Cerebellar nuclear complex (tissue), 1 donor: ENCODE measurements around the gene ABHD16B.
"Not testable (repeated sequence)": the region's sequence is repeated elsewhere in the genome, so short reads cannot be mapped to it uniquely, and the experiment has no call there.

ENCODE experiments used
- DNase-seq, 2 experiments: peaks; one replicate each; lab custom pipeline; 2025; lab: John Stamatoyannopoulos, UW

The ABHD16B gene

DNA sequence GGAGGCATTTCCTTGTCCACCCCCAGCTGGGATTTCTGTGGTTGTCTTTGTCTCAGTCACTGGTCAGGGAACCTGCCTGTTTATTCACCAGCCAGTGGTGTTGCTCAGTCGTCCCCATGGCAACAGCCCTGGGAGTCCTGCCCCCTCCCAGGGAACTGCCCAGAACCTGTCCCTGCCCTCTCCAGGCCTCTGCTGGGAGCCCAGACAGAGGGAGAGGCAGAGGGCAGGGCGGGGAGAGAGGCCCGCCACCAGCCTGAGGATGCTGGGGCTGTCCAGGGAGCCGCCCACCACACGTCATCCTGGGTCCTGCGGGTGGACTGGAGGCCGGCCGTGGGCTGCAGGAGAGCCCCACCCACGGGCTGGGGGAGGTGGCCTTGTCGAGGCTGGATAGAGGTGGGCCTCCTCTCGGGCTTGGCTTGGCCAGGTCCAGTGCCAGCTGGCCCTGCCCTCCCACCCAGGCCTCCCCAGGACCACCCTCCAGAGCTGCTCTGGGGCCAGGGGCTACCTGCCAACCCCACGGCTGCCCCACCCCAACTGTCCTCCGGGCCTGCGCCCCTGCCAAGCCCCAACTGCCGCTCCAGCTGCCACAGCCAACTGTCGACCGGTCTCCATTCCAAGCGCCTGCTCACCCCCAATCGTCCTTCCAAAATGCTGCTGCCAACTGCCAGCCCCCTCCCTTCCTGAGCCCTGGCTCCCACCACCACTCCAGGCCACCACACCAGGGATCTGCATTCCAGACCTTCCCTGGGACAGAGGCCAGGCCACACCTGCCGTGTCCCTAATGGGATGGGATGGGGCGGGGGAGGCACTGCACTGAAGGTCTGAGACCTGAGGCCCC is 26.1 kb upstream of the ABHD16B start:
- DNase-seq: peak; percentile 99

DNA sequence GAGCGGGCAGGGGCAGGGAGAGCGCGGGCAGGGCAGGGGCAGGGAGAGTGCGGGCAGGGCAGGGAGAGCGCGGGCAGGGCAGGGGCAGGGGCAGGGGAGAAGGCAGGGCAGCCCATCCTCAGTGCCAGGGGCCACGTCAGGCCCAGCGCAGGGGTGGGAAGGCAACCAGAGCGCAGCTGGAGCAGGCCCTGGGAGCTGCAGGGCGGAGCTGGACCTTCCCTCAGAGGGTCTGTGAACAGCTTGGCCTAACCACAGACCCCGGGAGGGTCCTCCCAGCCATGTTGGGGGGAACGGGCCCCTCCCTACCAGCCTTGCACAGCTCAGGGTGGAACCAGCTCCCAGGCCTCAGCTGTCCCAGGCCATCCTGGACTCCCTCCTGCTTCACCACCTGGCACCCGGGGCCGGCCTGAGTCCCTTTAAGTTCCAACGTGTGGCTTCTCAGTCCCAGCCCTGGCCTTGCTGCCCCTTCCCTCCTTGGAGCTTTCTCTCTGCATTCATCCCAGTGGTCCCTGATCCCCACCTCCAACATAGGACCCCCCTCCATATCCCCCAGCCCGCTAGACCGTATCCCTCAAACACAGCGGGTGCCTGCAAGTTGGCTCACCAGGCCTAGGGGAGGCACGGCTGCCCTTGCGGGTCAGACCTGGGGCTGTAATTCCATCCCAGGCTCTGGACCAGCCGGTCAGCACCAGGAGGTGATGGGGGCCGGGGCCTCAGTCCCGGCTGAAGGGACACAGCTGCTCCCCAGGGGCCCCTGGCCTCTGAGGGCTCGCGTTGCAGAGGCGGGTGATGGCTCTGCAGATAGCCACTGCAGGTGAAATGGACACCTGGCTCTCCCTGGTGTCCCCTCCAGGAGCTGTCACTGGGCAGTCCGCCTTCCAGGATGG is 24.6 kb upstream of the ABHD16B start:
- DNase-seq: no peak

DNA sequence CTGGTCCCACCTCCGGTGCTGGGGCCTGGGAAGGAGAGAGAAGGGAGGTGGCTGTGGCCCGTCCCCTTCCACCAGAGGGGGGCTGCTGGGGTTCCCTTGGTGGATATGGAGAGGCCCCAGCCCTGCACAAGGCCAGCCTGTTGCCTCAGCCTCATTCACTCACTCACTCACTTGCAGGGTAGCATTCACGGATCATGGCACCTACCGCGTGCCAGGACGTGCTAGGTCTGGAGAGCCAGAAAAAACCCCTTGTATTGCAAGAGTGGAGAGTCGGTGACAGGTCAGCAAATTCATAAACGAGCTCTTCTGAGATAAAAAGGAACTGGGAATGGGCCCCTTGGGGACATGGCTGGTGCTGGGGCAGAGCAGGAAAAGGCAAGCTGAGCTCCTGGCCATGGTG is 23.8 kb upstream of the ABHD16B start:
- no peak for DNase-seq

DNA sequence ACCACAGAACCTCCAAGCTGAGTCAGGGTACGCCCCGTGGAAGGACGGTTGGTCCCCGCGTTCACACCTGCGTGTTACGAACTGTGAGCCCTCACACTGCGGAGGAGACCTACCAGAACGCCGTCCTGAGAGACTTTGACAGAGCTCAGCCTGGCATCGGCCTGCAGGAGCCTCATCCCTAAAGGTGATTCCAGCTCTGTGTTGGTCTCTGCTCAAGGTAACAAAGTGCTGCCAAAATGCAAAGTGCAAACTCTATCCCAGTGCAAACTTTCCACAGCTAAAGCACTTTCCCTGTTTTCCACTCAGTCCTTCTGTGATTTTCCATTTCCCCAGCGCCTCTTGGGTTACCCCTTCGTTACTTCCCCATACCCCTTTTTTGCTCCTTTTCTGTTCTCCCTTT is 21.7 kb upstream of the ABHD16B start:
- DNase-seq: no peak

DNA sequence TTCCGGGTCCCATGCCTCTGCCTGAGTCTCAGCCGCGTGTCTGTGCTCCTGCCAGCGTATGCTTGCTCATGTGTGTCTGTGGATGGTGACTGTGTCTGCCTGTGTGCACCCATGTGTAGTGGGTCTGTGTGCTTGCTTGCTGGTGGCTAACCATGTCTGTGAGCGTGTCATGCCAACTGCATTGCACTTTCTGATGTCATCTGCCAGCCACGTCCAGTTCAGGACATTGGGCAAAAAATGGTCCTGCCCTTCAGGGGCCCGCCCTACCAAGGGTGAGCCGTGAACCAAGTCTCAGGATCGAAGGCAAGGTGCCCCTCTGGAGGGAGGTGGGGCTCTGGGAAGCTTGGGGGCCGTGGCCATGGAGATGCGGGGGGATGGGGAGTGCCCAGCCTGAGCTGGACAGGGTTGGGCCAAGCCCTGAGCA is 20.9 kb upstream of the ABHD16B start:
- DNase-seq: no peak

DNA sequence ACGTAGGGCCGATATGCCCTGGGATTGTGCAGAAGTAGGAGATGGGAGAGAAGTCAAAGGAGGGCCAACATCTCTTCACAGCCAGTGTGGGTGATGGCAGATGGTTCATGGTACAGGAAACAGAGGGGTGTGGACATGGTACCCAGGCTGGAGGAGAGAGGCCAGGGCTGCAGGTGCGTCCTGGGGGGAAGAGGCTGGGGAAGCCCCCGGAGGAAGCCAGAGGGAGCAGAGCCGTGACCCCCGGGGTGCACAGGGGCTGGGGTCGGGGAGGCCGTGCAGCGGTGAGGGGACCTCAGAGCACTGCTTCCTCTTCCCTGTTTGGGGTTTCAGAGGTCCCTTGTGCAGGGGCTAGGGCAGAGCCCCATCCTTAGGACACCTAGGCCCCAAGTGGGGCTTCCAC is 19.0 kb upstream of the ABHD16B start:
- no peak for DNase-seq

DNA sequence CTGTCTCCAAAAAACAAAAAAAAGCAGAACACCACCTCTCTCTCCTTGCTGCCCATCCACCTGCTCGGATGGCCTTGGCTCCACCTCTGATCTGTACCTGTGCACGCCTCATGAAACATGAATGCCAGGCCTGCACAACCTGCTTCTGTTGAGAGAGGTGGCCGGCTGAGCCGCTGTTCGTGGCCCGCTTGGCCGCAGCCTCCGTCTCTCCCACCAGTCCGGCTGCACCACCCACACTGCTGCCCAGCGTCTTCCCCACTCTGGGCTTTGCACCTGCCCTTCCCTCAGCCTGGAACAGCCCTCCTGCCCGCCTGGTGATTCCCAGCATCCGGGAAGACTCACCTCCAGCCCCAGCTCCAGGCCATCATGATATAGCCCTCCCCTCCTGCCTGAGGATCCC is 18.1 kb upstream of the ABHD16B start:
- no peak for DNase-seq

DNA sequence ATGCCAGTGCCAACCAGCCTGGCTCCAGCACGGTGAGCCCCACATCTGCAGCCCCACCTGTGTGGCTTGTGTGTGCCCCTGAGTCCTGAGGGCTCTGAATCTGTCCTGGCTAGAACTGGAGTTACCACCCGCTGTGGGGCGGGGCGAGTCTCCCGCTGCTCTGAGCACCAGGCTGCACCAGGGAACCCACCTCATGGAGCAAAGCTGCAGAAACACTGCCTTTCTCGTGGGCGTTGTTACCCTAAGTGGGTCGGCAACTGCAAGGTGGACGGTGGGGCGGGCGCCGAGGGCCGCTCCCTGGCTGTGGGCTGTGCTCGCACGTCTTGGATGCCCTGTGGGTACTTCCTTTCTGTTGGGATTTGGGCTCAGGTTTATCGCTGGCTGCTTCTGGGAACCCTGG is 17.5 kb upstream of the ABHD16B start:
- no peak for DNase-seq

DNA sequence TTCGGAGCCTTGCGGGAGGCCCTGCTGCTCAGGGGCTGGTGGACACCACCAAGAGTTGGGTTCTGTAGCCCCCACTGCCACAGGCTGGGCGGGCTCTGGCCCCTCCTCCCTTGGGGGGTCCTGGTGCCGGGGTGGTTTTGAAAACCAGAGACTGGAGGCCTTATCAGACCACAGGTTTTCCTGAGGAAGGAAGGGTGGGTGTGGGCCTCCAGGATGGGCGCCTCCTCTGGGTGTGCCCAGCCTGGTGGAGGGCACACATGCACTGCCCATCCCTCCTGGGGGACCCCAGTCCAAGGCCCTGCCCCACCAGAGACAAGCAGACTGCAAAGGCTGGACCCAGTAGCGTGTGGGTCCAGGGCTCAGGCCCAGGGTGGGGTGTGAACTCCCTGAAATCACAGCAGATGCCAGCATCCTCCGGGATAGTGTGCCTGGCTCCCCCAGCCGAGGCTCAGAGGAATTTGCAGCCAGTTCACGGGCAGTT is 16.7 kb upstream of the ABHD16B start:
- no peak for DNase-seq

DNA sequence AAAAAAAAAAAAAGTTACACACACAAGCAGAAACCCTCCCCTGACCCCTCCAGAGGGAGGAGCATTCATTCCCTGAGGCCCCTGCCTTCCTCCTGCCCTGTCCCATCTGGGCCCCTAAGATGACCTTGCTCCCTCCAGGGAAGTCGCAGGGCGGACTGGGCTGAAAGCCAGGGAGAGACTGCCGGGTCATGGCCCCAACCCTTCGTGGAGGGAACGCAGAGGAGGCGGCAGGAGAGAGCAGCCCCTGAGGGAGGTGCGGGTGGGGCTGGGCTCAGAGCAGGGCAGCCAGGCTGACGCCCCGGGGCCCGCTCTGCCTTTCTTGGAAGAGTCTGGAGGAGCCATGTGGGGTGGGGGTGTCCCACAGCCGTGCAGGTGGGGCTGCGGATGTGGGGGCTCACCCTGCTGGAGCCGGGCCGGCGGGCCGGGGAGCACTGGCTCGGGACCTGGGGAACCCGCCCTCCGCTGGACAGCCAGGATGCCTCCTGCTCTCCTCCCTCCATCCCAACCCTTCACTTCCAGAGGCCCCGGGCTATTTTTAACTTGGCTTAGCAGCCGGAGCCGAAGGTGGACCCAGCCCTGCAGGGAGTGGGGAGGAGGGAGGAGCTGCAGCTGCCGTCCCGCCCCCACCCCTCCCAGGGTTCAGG is 15.0 kb upstream of the ABHD16B start:
- peak in 1 of 2 experiments; percentile 51 for DNase-seq

DNA sequence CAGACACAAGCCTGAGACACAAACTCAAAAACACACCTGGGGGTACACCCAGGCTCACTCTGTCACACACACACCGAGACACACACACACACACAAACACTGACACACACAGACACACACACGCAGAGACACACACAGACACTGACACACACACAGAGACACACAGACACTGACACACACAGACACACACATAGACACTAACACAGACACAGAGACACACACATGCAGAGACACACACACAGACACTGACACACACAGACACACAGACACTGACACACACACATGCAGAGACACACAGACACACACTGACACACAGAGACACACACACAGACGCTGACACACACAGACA is 14.4 kb upstream of the ABHD16B start:
- DNase-seq: no peak

DNA sequence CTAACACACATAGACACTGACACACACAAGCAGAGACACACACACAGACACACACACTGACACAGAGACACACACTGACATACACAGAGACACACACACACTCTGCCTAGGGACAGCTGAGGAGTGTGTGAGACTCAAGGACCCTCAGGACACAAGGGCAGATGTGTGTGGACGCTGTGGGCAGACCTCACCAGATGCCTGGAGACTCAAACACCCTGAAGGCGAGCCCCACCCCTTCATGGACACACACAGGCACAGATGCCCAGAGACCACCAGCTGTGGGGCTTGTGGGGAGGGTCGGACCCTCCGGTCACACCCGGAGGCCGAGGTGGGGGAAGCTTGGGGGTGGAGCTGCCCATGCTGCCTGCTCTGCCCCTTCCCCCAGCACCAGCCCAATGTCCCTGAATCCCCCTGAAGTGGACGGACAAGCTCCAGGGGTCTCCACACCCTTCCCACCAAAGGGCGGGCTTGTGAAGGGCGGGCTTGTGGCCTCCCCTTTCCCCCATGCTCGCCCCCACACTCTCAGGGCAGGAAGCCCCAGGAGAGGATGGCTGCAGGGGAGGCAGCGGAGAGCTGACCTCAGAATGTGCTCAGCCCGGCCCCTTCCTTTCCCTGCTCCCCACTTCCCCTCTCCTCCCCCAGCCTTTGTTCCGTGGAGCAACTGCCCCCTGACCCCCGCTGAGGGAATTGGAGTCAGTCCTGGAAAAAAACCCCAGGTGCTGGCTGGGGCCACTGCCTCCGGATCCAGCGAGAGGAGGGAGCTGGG is 13.9 kb upstream of the ABHD16B start:
- no peak for DNase-seq

DNA sequence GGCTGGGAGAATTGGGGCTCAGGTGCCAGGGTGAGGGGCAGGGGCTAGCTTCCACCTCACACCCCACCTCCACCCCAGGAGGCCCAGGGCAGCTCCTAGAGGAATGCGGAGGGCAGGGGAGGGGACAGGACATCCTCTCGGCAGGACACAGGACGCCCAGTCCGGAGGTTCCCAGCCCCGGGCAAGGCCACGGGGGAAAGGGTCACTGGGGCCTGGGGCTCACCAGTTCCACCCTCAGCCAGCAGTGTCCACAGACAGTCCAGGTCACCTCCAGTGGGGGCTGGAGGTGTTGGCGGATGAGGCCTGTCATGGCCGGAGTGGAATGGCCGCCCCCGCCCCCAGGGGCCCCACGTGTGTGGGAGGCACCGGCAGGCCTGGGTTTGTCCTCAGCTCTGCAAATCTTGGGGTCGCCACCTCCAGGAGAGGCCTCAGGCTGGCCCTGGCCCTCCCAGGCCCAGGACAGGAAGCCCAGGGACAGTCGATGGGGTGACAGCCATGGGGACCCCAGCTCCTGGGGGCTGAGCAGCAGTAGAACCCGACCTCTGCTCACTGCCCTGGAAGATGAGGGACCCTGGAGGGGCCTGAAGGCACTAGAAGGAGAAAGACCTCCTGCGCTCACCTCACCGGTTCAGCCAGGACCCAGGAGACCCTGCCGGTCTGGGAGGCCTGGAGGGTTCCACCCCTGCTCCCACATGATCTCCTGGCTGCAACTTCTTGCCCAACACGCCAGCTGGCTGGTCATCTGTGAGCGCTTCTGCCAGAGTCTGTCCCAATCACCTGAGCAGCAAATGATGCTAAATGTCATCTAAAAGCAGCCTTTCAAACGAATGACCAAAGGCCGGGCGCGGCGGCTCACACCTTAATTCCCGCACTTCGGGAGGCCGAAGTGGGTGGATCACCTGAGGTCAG is 13.0 kb upstream of the ABHD16B start:
- DNase-seq: peak; percentile 54 to 79

DNA sequence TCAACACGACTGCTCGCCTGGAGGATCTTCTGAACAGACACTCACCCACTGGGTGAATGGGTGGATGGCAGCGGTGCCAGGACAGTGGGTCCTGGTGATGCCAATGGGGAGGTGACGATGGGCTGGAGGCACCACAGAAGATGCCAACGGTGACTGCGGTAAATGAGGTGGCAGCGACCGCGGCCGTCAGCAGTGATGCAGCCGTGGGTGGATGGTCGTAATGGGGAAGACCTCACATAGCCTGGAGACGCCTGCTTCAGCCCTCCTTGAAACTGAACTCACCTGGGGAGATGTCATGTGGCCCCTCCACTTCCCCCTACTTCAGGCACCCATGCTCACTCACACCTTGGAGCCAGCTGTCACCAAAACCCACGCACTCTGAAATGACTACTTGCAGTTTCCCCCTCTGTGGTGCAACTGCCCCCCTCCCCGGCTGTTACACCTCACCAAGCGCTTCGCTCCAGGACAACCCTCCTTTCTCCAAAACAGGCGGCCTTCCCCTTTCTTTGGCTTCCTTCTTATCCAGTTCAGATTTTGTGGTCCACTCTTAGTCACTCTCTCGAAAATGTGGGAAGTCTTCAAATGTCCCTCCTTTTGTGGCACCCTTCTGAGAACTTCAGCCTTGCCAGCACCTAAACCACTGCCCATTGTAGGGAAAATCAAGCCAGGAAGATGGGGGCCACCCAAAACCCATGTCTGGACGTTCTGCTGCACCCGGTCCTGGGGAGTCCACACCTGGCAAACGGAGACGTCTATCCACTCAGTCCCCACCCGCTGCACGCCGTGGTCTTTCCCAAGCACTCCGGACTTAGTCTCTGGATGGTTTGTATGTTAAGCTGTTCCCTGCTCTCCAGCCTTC is 10.4 kb upstream of the ABHD16B start:
- DNase-seq: no peak

DNA sequence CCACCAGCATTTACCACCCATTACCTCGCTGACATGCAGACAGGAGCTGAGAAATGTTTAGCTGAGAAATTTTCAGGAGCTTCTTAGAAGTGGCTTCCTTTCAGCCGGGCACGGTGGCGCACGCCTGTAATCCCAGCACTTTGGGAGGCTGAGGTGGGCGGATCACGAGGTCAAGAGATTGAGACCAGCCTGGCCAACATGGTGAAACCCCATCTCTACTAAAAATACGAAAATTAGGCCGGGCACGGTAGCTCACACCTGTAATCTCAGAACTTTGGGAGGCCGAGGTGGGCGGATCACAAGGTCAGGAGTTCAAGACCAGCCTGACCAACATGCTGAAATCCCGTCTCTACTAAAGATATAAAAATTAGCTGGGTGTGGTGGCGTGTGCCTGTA is 9.8 kb upstream of the ABHD16B start:
- DNase-seq: not testable (repeated sequence)

DNA sequence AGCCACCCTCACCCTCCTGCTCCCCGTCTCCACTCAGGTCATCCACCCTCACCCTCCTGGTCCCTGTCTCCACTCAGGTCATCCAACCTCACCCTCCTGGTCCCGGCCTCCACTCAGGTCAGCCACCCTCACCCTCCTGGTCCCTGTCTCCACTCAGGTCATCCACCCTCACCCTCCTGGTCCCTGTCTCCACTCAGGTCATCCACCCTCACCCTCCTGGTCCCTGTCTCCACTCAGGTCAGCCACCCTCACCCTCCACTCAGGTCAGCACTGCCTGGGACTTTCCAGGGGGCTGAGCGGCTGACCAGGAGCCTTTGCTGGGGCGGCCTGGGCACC is 7.6 kb upstream of the ABHD16B start:
- DNase-seq: not testable (repeated sequence)

DNA sequence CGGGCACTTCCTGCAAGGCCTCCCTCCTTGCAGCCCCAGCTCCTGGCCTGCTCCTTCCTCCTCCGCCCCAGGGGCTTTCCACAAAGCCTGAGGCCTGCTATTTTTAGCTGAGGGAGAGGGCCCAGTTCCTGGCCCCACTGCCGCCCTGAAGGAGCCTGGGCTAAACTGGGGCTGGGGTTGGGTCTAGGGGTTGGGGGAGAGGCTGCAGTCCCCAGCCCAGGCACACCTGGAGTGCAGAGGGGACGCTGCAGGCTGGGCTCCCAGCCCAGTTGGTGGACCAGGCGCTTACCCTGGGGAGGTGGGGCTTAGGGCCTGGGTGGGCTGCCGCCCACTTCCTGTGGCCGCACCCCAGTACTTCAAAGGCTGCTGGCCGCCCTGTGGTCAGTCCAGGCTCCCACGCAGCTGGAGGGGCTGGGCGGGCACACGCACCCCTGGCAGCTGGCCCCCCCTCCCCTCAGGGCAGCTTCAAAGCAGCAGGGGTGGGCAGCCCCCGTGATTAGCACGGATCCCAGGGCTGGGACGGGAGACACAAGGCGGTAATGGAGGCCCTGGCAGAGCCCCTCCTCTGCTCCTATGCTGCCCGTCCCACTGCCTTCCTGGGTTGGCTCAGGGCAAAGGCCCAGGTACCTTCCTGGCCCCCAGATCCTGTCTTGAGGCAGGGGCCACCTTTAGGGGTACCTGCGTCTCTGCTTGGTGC is 7.1 kb upstream of the ABHD16B start:
- no peak for DNase-seq

DNA sequence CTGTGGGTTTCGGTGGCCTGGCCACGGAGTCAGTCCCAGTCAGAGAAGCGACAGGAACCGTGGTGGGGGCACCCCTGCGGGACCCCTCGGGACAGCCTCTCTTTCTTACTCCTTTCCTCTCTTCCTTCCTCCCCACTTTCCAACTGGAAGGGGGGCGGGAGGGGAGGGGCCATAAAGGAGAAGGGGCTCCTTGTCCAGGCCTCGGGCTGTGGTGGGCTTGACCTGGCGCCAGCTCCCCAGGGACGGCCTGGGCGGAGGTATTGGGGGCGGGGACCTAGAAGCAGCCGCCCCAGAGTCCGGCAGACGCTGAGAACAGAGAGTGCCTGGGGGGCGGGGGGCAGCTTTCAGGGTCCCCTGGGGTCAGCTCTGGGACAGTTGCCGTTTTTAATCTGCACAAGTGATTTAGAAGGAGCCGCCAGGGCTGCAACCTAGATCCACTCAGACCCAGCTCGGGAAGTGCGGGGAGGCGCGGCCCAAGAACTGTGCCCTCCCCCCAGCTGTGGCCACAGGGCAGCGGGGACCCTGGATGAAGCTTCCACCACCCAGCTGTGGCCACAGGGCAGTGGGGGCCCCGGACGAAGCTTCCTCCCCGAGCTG is 6.4 kb upstream of the ABHD16B start:
- no peak for DNase-seq
